Mammary epithelial cell (primary cell): Measurements from ENCODE around the gene ZCCHC3.

Experiments used
- CTCF ChIP-seq, 2 donors: IDR thresholded peaks in 1 of 2; conservative IDR thresholded peaks in 1 of 2; 2 replicates each; pipeline ENCODE4 v1.5.1; 2011 to 2012; ENCODE audit warnings: inconsistent platforms in 2 of 2, low read length in 2 of 2, mild to moderate bottlenecking in 2 of 2, control low read depth in 1 of 2, low read depth in 1 of 2; ENCODE audit not compliant: insufficient read depth in 1 of 2; ENCODE audit errors: extremely low read depth in 1 of 2
- EZH2 ChIP-seq: IDR thresholded peaks from 2 replicates; pipeline ENCODE4 v1.6.1; 2012; ENCODE audit warnings: low read length, inconsistent platforms, borderline replicate concordance

GRCh38 chr20:311609-312008, 14.2 kb downstream of the ZCCHC3 start:
- TF ChIP-seq CTCF (conservative IDR thresholded peaks at IDR 0.05 in 1 of 2, IDR thresholded peaks at IDR 0.05 in 1 of 2; ENCODE audit: extremely low read depth in 1 of 2, insufficient read depth in 1 of 2, low read depth in 1 of 2, low read length in 2 of 2), result no peak
- no peak for TF ChIP-seq EZH2
